ENCODE results near the gene ETFBKMT.

DNA sequence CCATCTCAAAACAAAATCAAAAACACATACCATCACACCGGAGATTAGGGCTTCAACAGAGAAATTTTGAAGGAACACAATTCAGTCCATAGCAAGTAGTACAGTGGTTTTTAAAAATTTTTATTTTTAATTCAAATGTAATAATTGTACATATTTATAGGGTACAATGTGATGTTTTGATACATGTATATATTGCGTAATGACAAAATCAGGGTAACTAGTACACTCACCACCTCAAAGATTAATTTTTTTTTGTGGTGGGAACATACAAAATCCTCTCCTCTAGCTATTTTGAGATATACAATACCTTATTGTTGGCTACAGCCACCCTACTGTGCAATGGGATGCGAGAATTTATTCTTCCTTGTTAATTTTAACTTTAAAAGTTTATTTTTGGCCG is 26.0 kb upstream of the ETFBKMT start:
- TF ChIP-seq, protein P1, sequence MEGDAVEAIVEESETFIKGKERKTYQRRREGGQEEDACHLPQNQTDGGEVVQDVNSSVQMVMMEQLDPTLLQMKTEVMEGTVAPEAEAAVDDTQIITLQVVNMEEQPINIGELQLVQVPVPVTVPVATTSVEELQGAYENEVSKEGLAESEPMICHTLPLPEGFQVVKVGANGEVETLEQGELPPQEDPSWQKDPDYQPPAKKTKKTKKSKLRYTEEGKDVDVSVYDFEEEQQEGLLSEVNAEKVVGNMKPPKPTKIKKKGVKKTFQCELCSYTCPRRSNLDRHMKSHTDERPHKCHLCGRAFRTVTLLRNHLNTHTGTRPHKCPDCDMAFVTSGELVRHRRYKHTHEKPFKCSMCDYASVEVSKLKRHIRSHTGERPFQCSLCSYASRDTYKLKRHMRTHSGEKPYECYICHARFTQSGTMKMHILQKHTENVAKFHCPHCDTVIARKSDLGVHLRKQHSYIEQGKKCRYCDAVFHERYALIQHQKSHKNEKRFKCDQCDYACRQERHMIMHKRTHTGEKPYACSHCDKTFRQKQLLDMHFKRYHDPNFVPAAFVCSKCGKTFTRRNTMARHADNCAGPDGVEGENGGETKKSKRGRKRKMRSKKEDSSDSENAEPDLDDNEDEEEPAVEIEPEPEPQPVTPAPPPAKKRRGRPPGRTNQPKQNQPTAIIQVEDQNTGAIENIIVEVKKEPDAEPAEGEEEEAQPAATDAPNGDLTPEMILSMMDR (IDR thresholded peaks at IDR 0.05) = no peak
- TF ChIP-seq ZFP36 (IDR thresholded peaks at IDR 0.05; ENCODE audit: borderline replicate concordance, partially characterized antibody) (no peak), EP300 (IDR thresholded peaks at IDR 0.05) (no peak), KDM1A (IDR thresholded peaks at IDR 0.05; ENCODE audit: low read depth) (no peak), RAD21 (conservative IDR thresholded peaks at IDR 0.05 in 1 of 2, IDR thresholded peaks at IDR 0.05 in 1 of 2) (no peak), RCOR1 (IDR thresholded peaks at IDR 0.05; ENCODE audit: low read depth, low read length) (no peak), POLR2AphosphoS2 (conservative IDR thresholded peaks at IDR 0.05; ENCODE audit: low read length) (no peak)
- TF ChIP-seq, protein P2, sequence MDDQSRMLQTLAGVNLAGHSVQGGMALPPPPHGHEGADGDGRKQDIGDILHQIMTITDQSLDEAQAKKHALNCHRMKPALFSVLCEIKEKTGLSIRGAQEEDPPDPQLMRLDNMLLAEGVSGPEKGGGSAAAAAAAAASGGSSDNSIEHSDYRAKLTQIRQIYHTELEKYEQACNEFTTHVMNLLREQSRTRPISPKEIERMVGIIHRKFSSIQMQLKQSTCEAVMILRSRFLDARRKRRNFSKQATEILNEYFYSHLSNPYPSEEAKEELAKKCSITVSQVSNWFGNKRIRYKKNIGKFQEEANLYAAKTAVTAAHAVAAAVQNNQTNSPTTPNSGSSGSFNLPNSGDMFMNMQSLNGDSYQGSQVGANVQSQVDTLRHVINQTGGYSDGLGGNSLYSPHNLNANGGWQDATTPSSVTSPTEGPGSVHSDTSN (IDR thresholded peaks at IDR 0.05) = no peak
